SK-N-SH treated with all-trans-retinoic acid at 6 μM for 48 hours (cell line): ENCODE results near the gene P2RY14.

ENCODE experiments used
- ARNTL ChIP-seq: fragments of 450-650 bp; formaldehyde crosslinking; IDR thresholded peaks from 2 replicates; pipeline ENCODE4 v1.5.0; 2020; ENCODE audit warnings: low read depth, mild to moderate bottlenecking, moderate library complexity, borderline replicate concordance
- SNAI2 ChIP-seq: fragments of 250-450 bp; sonication (Bioruptor Pico); IDR thresholded peaks from 2 replicates; pipeline ENCODE4 v1.5.0; 2020; ENCODE audit warnings: mild to moderate bottlenecking, moderate library complexity
- ZFP3 ChIP-seq: fragments of 250-450 bp; sonication (Bioruptor Pico); IDR thresholded peaks from 2 replicates; pipeline ENCODE4 v1.5.0; 2020; ENCODE audit warnings: mild to moderate bottlenecking, moderate library complexity
- TF ChIP-seq, protein P1 (sequence below): fragments of 250-450 bp; sonication (Bioruptor Pico); IDR thresholded peaks from 2 replicates; pipeline ENCODE4 v1.8.0; 2020; ENCODE audit warnings: mild to moderate bottlenecking, moderate library complexity, borderline replicate concordance

DNA sequence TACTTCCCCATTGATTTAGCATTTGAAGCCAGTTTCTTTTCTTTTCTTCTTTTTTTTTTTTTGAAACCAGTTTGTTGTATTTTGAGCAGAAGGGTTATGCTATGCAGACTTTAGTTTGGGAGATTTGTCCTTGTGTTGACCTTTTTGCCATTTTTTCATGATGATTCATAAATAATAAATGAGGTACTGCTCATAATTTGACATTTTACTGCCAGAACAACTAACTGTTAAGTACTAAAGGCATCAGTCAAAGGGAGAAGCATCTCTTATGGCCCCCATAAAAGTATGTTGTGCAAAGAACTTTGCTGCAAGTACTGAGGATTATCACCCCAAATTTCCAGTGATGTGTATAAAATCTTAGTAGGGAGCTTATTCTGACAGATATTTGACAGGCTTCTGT is 40.0 kb upstream of the P2RY14 start:
- TF ChIP-seq ZFP3 (CRISPR knock-in tag) (no peak), ARNTL (no peak), SNAI2 (CRISPR knock-in tag) (no peak)
- TF ChIP-seq, protein P1, sequence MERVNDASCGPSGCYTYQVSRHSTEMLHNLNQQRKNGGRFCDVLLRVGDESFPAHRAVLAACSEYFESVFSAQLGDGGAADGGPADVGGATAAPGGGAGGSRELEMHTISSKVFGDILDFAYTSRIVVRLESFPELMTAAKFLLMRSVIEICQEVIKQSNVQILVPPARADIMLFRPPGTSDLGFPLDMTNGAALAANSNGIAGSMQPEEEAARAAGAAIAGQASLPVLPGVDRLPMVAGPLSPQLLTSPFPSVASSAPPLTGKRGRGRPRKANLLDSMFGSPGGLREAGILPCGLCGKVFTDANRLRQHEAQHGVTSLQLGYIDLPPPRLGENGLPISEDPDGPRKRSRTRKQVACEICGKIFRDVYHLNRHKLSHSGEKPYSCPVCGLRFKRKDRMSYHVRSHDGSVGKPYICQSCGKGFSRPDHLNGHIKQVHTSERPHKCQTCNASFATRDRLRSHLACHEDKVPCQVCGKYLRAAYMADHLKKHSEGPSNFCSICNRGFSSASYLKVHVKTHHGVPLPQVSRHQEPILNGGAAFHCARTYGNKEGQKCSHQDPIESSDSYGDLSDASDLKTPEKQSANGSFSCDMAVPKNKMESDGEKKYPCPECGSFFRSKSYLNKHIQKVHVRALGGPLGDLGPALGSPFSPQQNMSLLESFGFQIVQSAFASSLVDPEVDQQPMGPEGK (CRISPR knock-in tag), result no peak
